Left cardiac atrium (tissue), 4 donors: ENCODE measurements around the gene SPINT1. TPM values are rescaled to one million over a fixed set of nuclear protein-coding genes. Genes with fewer than 3 reads are reported as not detected.

Experiments
- ATAC-seq, 2 donors: fragments of 200-7000 bp; cut with Tn5 transposase; one replicate each; pipeline ENCODE4 v1.9.1; 2020; ENCODE audit warnings: mild to moderate bottlenecking in 2 of 2, moderate library complexity in 2 of 2
- DNase-seq: peaks from one replicate; pipeline ENCODE4 v3.0.0-alpha.2; 2020
- intact Hi-C, 2 donors: fragments of 100-400 bp; cut with DNase I; formaldehyde crosslinking; loops; one replicate each; pipeline versions ENCODE4 v1.14.1 to v1.15.1; 2022 to 2023
- total RNA-seq, 2 donors: library from RNA; stranded (reverse); fragmentation: NEBNext Ultra II Directional; extraction: Animal tissue kit (Norgen Biotek cat#: 25700); gene quantifications; one replicate each; pipeline ENCODE4 v1.2.1, GENCODE V29; 2021
- donor health status: DM: no; HTN: yes; CAD: no.
- donor health status: DM: no; HTN: yes; CAD: no; lungs with severe emphysema.
- donor health status: DM: yes; HTN: yes; CAD: no.
- donor health status: Dilated cardiomyopathy.

The SPINT1 gene
- total RNA-seq, 2 donors from 2014 or later, result 1.3 to 1.4 TPM

GRCh38 chr15:40879609-40880008 lies 35.8 kb downstream of the SPINT1 start:
- intact Hi-C loops, result no loop called here
- DNase-seq, result no peak
- no peak for ATAC-seq

- no peak for ATAC-seq
- DNase-seq, result no peak
- intact Hi-C loops, result no loop called here
Observed at GRCh38 chr15:40881351-40881750, 37.5 kb downstream of the SPINT1 start.

GRCh38 chr15:40886586-40886985 lies 42.7 kb downstream of the SPINT1 start:
- intact Hi-C loops, result no loop called here
- ATAC-seq (no peak), DNase-seq (no peak)

GRCh38 chr15:40889112-40889511 lies 45.3 kb downstream of the SPINT1 start:
- ATAC-seq, result no peak
- intact Hi-C loops, result no loop called here
- DNase-seq, result no peak

- DNase-seq, result no peak
- no peak for ATAC-seq
- intact Hi-C loops, result loop anchor here in 1 of 2 donors (5.0 kb wide), 2 partner anchors 214 to 369 kb away; no protein-coding TSS in a partner anchor
Observed at GRCh38 chr15:40891138-40891537, 47.3 kb downstream of the SPINT1 start.

GRCh38 chr15:40891810-40892446 lies 48.1 kb downstream of the SPINT1 start:
- DNase-seq, result no peak
- intact Hi-C loops, result loop anchor here in 1 of 2 donors (2.0 to 5.0 kb wide), 3 partner anchors 35 to 370 kb away; no protein-coding TSS in a partner anchor
- ATAC-seq, result no peak

GRCh38 chr15:40892447-40893012 lies 48.7 kb downstream of the SPINT1 start:
- intact Hi-C loops, result loop anchor here in 1 of 2 donors (2.0 to 5.0 kb wide), 3 partner anchors 36 to 370 kb away; no protein-coding TSS in a partner anchor
- DNase-seq, result no peak
- no peak for ATAC-seq

- intact Hi-C loops, result loop anchor here in 1 of 2 donors (2.0 to 5.0 kb wide), 3 partner anchors 36 to 371 kb away; no protein-coding TSS in a partner anchor
Observed at GRCh38 chr15:40893019-40893670, 49.3 kb downstream of the SPINT1 start.

GRCh38 chr15:40893733-40894680 lies 50.2 kb downstream of the SPINT1 start, which contains the start of gene VPS18:
TSS of gene VPS18 (plus strand) at chr15:40894450. CDS start at chr15:40894769, 319 bp downstream.
- intact Hi-C loops, result loop anchor here in 1 of 2 donors (2.0 to 5.0 kb wide), 3 partner anchors 37 to 372 kb away; no protein-coding TSS in a partner anchor
- ATAC-seq, result peak; percentile 98 to 99
- DNase-seq, result peak; percentile 99

More at GRCh38 chr15:40893019-40893670, 49.3 kb downstream of the SPINT1 start:
- no peak for ATAC-seq
- no peak for DNase-seq

GRCh38 chr15:40894681-40895448 lies 51.0 kb downstream of the SPINT1 start:
- DNase-seq, result peak; percentile 60
- intact Hi-C loops, result loop anchor here in 1 of 2 donors (5.0 kb wide), 2 partner anchors 218 to 373 kb away; no protein-coding TSS in a partner anchor
- ATAC-seq, result peak; percentile 47 to 72

GRCh38 chr15:40899536-40900207 lies 55.8 kb downstream of the SPINT1 start:
- ATAC-seq (no peak), DNase-seq (no peak)
- intact Hi-C loops, result loop anchor here in 1 of 2 donors (10.0 kb wide), 1 partner anchor 285 kb away; no protein-coding TSS in a partner anchor

GRCh38 chr15:40900256-40901052 lies 56.6 kb downstream of the SPINT1 start:
- no peak for DNase-seq
- no peak for ATAC-seq
- intact Hi-C loops, result loop anchor here in 1 of 2 donors (10.0 kb wide), 1 partner anchor 284 kb away; no protein-coding TSS in a partner anchor

- intact Hi-C loops, result loop anchor here in 1 of 2 donors (10.0 kb wide), 1 partner anchor 284 kb away; no protein-coding TSS in a partner anchor
- ATAC-seq (no peak), DNase-seq (no peak)
Observed at GRCh38 chr15:40901053-40901443, 57.2 kb downstream of the SPINT1 start.

- intact Hi-C loops, result loop anchor here in 1 of 2 donors (10.0 kb wide), 1 partner anchor 282 kb away; no protein-coding TSS in a partner anchor
- no peak for ATAC-seq
- peak; percentile 57 for DNase-seq
Observed at GRCh38 chr15:40902605-40903561, 59.0 kb downstream of the SPINT1 start.

GRCh38 chr15:40904552-40905201 lies 60.8 kb downstream of the SPINT1 start:
- intact Hi-C loops, result loop anchor here (1.0 to 10.0 kb wide), 4 partner anchors 38 to 280 kb away; no protein-coding TSS in a partner anchor
- ATAC-seq (no peak), DNase-seq (no peak)
